Kidney (tissue), 14 donors: ENCODE results near the gene ECHS1. TPM values are rescaled to one million over a fixed set of nuclear protein-coding genes. Genes with fewer than 3 reads are reported as not detected.
A peak's percentile ranks its signal among the peaks of the same experiment; 100 is the strongest.

Experiments
- DNase-seq, 5 donors: peaks; one replicate each; pipeline ENCODE4 v3.0.0-alpha.2; 2013 to 2020
- FAIRE-seq: peaks from 2 replicates; lab custom pipeline; 2012; peaks lifted over from hg19 to GRCh38; lab: Jason Lieb, UNC
- H3K27ac ChIP-seq, 2 donors: one replicate each; pipeline ENCODE4 v1.7.0; 2013; ENCODE audit warnings: low read depth in 2 of 2, low read length in 2 of 2, inconsistent platforms in 1 of 2
- H3K27me3 ChIP-seq: one replicate; pipeline ENCODE4 v1.7.1; 2013; ENCODE audit warnings: low read length, inconsistent platforms; ENCODE audit not compliant: control insufficient read depth, insufficient read depth
- H3K36me3 ChIP-seq, 3 donors: one replicate each; pipeline versions ENCODE4 v1.7.0 to v1.7.1; 2013; ENCODE audit warnings: low read length in 3 of 3, control low read depth in 1 of 3, inconsistent platforms in 1 of 3; ENCODE audit not compliant: insufficient read depth in 3 of 3, control insufficient read depth in 2 of 3
- H3K4me1 ChIP-seq, 3 donors: one replicate each; pipeline versions ENCODE4 v1.7.0 to v1.7.1; 2013; ENCODE audit warnings: low read length in 3 of 3, inconsistent platforms in 1 of 3, low read depth in 1 of 3; ENCODE audit not compliant: control insufficient read depth in 2 of 3, insufficient read depth in 2 of 3
- H3K4me3 ChIP-seq, 3 donors: one replicate each; pipeline versions ENCODE4 v1.7.0 to v1.8.1; 2013; ENCODE audit warnings: low read length in 3 of 3, control low read depth in 1 of 3, inconsistent platforms in 1 of 3
- H3K9ac ChIP-seq, 3 donors: one replicate each; pipeline versions ENCODE4 v1.7.0 to v1.7.1; 2013; ENCODE audit warnings: low read length in 3 of 3, control low read depth in 1 of 3, inconsistent platforms in 1 of 3
- H3K9me3 ChIP-seq, 3 donors: one replicate each; pipeline versions ENCODE4 v1.7.0 to v1.7.1; 2013; ENCODE audit warnings: low read length in 3 of 3, control low read depth in 1 of 3, inconsistent platforms in 1 of 3; ENCODE audit not compliant: control insufficient read depth in 2 of 3, insufficient read depth in 1 of 3
- CTCF ChIP-seq: IDR thresholded peaks from 3 replicates; pipeline ENCODE4 v1.5.1; 2012; ENCODE audit warnings: mild to moderate bottlenecking, moderate library complexity, borderline replicate concordance; ENCODE audit not compliant: insufficient read depth; ENCODE audit errors: extremely low read depth
- intact Hi-C: fragments of 100-400 bp; cut with DNase I; formaldehyde crosslinking; loops from one replicate; pipeline ENCODE4 v1.11.1; 2022
- polyA plus RNA-seq: library from polyadenylated mRNA; stranded (reverse); fragments of 350-450 nt; fragmentation: Illumina TruSeq; extraction: RNeasy Lipid Tissue Mini Kit (QIAGEN cat#74804); gene quantifications from one replicate; pipeline ENCODE4 v1.2.3, GENCODE V29; 2014; ENCODE audit warnings: low read depth, low replicate concordance; ENCODE audit not compliant: insufficient read depth
- total RNA-seq: library from RNA; stranded (reverse); fragmentation: NEBNext Ultra II Directional; extraction: Animal tissue kit (Norgen Biotek cat#: 25700); gene quantifications from one replicate; pipeline ENCODE4 v1.2.1, GENCODE V29; 2021
- donor health status: control.
- donor health status: control.
- donor health status: control.
- donor health status: control.
- donor health status: control.
- donor health status: DM: yes; HTN: yes; CAD: no.
- donor health status: Normal renal cell carcinoma (clear cell type).

Gene ECHS1
- total and polyA plus RNA-seq, 2 donors from 2014 or later, result 85.6 to 599 TPM

DNA sequence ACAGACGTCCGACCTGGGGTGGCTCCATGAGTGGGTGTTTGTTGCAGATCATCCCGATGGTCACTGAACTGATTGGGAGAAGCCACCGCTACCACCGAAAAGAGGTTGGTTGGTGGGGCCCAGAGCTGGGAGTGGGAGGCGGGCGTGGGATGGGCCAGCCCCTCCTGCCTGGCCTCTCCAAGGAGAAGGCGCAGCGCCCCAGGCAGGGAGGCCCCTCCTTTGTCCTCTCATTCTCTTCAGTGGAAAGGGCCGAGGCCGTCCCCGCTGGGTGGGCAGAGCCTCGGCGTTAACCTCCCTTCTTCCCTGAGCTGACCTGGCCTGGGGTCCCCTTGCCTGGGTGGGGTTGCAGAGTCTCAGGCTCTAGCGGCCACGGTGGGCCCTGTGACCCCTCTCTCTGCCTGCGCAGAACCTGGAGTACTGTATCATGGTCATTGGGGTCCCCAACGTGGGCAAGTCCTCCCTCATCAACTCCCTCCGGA, 26.0 kb upstream of the ECHS1 start:
- no peak for FAIRE-seq
- no peaks in the 10 kb centered on the region for H3K9me3 ChIP-seq
- no peaks in the 10 kb centered on the region for H3K27me3 ChIP-seq
- no peak overlapping the region for H3K4me3 ChIP-seq
- H3K36me3 ChIP-seq, result peaks cover 0 to 33% (median 24%) of the 10 kb centered on the region in 3 donors
- peaks cover 0 to 8% (median 3%) of the 10 kb centered on the region in 3 donors for H3K4me1 ChIP-seq
- no peak for TF ChIP-seq CTCF
- no peak overlapping the region for H3K9ac ChIP-seq
- intact Hi-C loops, result no loop called here
- DNase-seq, result peak in 1 of 5 donors; percentile 64
- H3K27ac ChIP-seq, result no peak overlapping the region

- Histone ChIP-seq H3K9me3 (no peaks in the 10 kb centered on the region), H3K4me1 (peaks cover 0 to 8% (median 3%) of the 10 kb centered on the region in 3 donors), H3K27ac (no peak overlapping the region), H3K4me3 (no peak overlapping the region), H3K36me3 (peaks cover 0 to 33% (median 19%) of the 10 kb centered on the region in 3 donors), H3K9ac (no peak overlapping the region), H3K27me3 (no peaks in the 10 kb centered on the region)
- intact Hi-C loops, result no loop called here
- FAIRE-seq, result no peak
- TF ChIP-seq CTCF, result no peak
- no peak for DNase-seq
Measured at GRCh38 chr10:133397938-133398337, 24.8 kb upstream of the ECHS1 start.

GRCh38 chr10:133396035-133396624, 23.0 kb upstream of the ECHS1 start:
- no peak for FAIRE-seq
- Histone ChIP-seq H3K27ac (no peak overlapping the region), H3K36me3 (peaks cover 0 to 22% (median 13%) of the 10 kb centered on the region in 3 donors), H3K9me3 (no peaks in the 10 kb centered on the region), H3K4me3 (no peak overlapping the region), H3K4me1 (peaks cover 0 to 8% (median 3%) of the 10 kb centered on the region in 3 donors), H3K9ac (no peak overlapping the region), H3K27me3 (no peaks in the 10 kb centered on the region)
- intact Hi-C loops, result no loop called here
- DNase-seq, result peak in 1 of 5 donors; percentile 41
- TF ChIP-seq CTCF, result no peak
